Measurements from ENCODE around the gene PDE6H. TPM values are rescaled to one million over a fixed set of nuclear protein-coding genes. Genes with fewer than 3 reads are reported as not detected.

Gene PDE6H
- total and polyA plus RNA-seq, 2 of the 8 experiments (the other 6 are each of a cell fraction or from before 2014, with no cell fraction given): not detected

DNA sequence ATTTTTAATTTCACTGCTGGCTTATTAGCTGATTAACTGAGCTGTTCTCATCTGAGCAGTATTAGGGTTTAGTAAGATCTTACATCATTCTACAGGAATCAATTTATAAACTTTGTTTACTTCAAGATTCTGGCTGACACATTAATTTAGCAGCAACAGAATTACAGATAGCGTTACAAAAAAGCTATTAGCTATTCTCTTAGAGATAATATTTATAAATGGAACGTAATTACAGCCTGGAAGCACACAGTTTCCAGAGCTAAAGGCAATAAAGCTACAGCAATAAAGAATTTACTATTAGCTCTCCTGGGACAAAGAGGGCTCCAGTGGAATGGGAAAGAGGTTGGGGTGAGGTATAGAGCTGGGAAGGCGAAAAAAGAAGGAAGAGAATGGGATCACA, 34.7 kb downstream of the PDE6H start:
- Histone ChIP-seq H2BK120ac (replicated peaks; ENCODE audit: low read depth, low read length) (no peak overlapping the region), H3K9me3 (ENCODE audit: insufficient read depth in 2 of 2, low read depth in 1 of 2, low read length in 1 of 2) (no peaks in the 10 kb centered on the region), H2AFZ (ENCODE audit: low read length) (no peak overlapping the region), H3K23me2 (ENCODE audit: low read depth, low read length) (no peaks in the 10 kb centered on the region), H2BK15ac (ENCODE audit: low read length) (no peak overlapping the region), H3K36me3 (ENCODE audit: control insufficient read depth in 2 of 4, insufficient read depth in 4 of 4, low read length in 3 of 4) (no peaks in the 10 kb centered on the region), H3K4ac (replicated peaks; ENCODE audit: insufficient read length, low read depth, low read length) (no peak overlapping the region), H3K56ac (replicated peaks; ENCODE audit: insufficient read length, low read depth, low read length) (no peak overlapping the region), H4K8ac (ENCODE audit: extremely low read depth, insufficient read depth, low read length) (no peak overlapping the region), H4K20me1 (replicated peaks in 1 of 2; ENCODE audit: control insufficient read depth in 1 of 2, insufficient read depth in 2 of 2, low read length in 2 of 2) (no peaks in the 10 kb centered on the region), H3K4me2 (ENCODE audit: insufficient read depth in 1 of 2, low read depth in 2 of 2, low read length in 2 of 2) (no peak overlapping the region), H3K79me2 (ENCODE audit: control insufficient read depth in 1 of 2, insufficient read depth in 2 of 2, low read length in 2 of 2) (no peaks in the 10 kb centered on the region), H2BK20ac (ENCODE audit: low read length) (no peak overlapping the region), H3K18ac (ENCODE audit: extremely low read depth, low read length) (no peak overlapping the region), H3K4me1 (replicated peaks in 1 of 4; ENCODE audit: control insufficient read depth in 3 of 4, insufficient read depth in 4 of 4, low read length in 3 of 4) (no peaks in the 10 kb centered on the region), H3K14ac (ENCODE audit: insufficient read length) (no peak overlapping the region), H3K4me3 (ENCODE audit: extremely low read depth in 1 of 4, insufficient read depth in 2 of 4, low read depth in 3 of 4, low read length in 4 of 4) (no peak overlapping the region), H3K27me3 (replicated peaks in 1 of 4; ENCODE audit: control insufficient read depth in 3 of 4, extremely low read depth in 1 of 4, insufficient read depth in 3 of 4, low read length in 3 of 4) (no peaks in the 10 kb centered on the region), H2AK5ac (ENCODE audit: low read depth, low read length) (no peak overlapping the region), H3K27ac (ENCODE audit: low read depth, low read length) (no peak overlapping the region), H3K23ac (ENCODE audit: insufficient read length) (no peak overlapping the region), H2BK5ac (ENCODE audit: low read depth, low read length) (no peak overlapping the region), H3K79me1 (ENCODE audit: low read depth, low read length) (no peaks in the 10 kb centered on the region), H2BK12ac (ENCODE audit: low read depth, low read length) (no peak overlapping the region), H3K9ac (replicated peaks in 1 of 4; ENCODE audit: extremely low read depth in 1 of 4, low read depth in 3 of 4, low read length in 3 of 4) (no peak overlapping the region), H4K91ac (replicated peaks; ENCODE audit: insufficient read length, low read length) (no peak overlapping the region), H4K5ac (ENCODE audit: insufficient read length, low read depth, low read length) (no peak overlapping the region)
- 87% methylated on average over 3 of the region's 3 CpGs; no CpG with 5 or more reads in 1 of the 2 experiments for WGBS, 2 experiments (ENCODE audit: extremely low coverage in 1 of 2, insufficient coverage in 1 of 2, insufficient read length in 1 of 2, insufficient replicate concordance in 2 of 2, low coverage in 1 of 2, low lambda C conversion rate in 2 of 2, missing lambda C conversion rate in 1 of 2)
- ChIA-PET POLR2A (ENCODE audit: partially characterized antibody) (no interaction called here), CTCF (ENCODE audit: partially characterized antibody) (interaction anchor here (0.8 to 2.1 kb wide), 8 partner anchors 12 to 577 kb away, joined by 3 to 7 read pairs (median 3); no protein-coding TSS in a partner anchor)
- FAIRE-seq (no peak), DNase-seq (ENCODE audit: low read depth in 1 of 2, low spot score in 2 of 2) (no peak)
- TF ChIP-seq ASH2L (IDR thresholded peaks at IDR 0.05; ENCODE audit: low read length) (no peak), SAP30 (IDR thresholded peaks at IDR 0.05; ENCODE audit: insufficient read depth, insufficient replicate concordance, low read length) (no peak), SRF (IDR thresholded peaks at IDR 0.05; ENCODE audit: low read depth, low read length) (no peak), CREB1 (IDR thresholded peaks at IDR 0.05) (no peak), CHD1 (IDR thresholded peaks at IDR 0.05; ENCODE audit: low read depth, low read length) (no peak)
- TF ChIP-seq, protein P1, sequence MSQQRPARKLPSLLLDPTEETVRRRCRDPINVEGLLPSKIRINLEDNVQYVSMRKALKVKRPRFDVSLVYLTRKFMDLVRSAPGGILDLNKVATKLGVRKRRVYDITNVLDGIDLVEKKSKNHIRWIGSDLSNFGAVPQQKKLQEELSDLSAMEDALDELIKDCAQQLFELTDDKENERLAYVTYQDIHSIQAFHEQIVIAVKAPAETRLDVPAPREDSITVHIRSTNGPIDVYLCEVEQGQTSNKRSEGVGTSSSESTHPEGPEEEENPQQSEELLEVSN (IDR thresholded peaks at IDR 0.05): no peak

Data from H1 (cell line).